ENCODE results near the gene NR1H3.

The NR1H3 gene

GRCh38 chr11:47229161-47229560, 28.6 kb upstream of the NR1H3 start:
- no peak for DNase-seq (ENCODE audit: low read depth in 1 of 2, low spot score in 1 of 2)
- TF ChIP-seq GABPA (IDR thresholded peaks at IDR 0.05; ENCODE audit: low read depth) (no peak), CTCF (IDR thresholded peaks at IDR 0.05; ENCODE audit: insufficient read depth, low read length) (no peak), SPI1 (IDR thresholded peaks at IDR 0.05; ENCODE audit: borderline replicate concordance, low read depth) (no peak), REST (IDR thresholded peaks at IDR 0.05; ENCODE audit: insufficient replicate concordance, low read depth) (no peak), POLR2AphosphoS5 (IDR thresholded peaks at IDR 0.05; ENCODE audit: low read depth) (no peak)
- Histone ChIP-seq H3K27me3 (ENCODE audit: insufficient read depth, poor library complexity, severe bottlenecking) (no peaks in the 10 kb centered on the region), H3K4me3 (replicated peaks; ENCODE audit: insufficient read depth, low read length) (no peak overlapping the region), H3K27ac (replicated peaks) (no peak overlapping the region)

GRCh38 chr11:47233051-47233450, 24.7 kb upstream of the NR1H3 start:
- DNase-seq (ENCODE audit: low read depth in 1 of 2, low spot score in 1 of 2) = no peak
- no peak for TF ChIP-seq REST (IDR thresholded peaks at IDR 0.05; ENCODE audit: insufficient replicate concordance, low read depth)
- no peak for TF ChIP-seq SPI1 (IDR thresholded peaks at IDR 0.05; ENCODE audit: borderline replicate concordance, low read depth)
- TF ChIP-seq CTCF (IDR thresholded peaks at IDR 0.05; ENCODE audit: insufficient read depth, low read length) = no peak
- TF ChIP-seq GABPA (IDR thresholded peaks at IDR 0.05; ENCODE audit: low read depth) = no peak
- no peak for TF ChIP-seq POLR2AphosphoS5 (IDR thresholded peaks at IDR 0.05; ENCODE audit: low read depth)
- no peaks in the 10 kb centered on the region for H3K27me3 ChIP-seq (ENCODE audit: insufficient read depth, poor library complexity, severe bottlenecking)
- no peak overlapping the region for H3K4me3 ChIP-seq (replicated peaks; ENCODE audit: insufficient read depth, low read length)
- H3K27ac ChIP-seq (replicated peaks) = no peak overlapping the region

- TF ChIP-seq POLR2AphosphoS5 (IDR thresholded peaks at IDR 0.05; ENCODE audit: low read depth) = no peak
- no peak for TF ChIP-seq REST (IDR thresholded peaks at IDR 0.05; ENCODE audit: insufficient replicate concordance, low read depth)
- no peak for TF ChIP-seq GABPA (IDR thresholded peaks at IDR 0.05; ENCODE audit: low read depth)
- no peak for TF ChIP-seq SPI1 (IDR thresholded peaks at IDR 0.05; ENCODE audit: borderline replicate concordance, low read depth)
- TF ChIP-seq CTCF (IDR thresholded peaks at IDR 0.05; ENCODE audit: insufficient read depth, low read length) = no peak
- DNase-seq (ENCODE audit: low read depth in 1 of 2, low spot score in 1 of 2) = peak in 1 of 2 experiments; percentile 21
- Histone ChIP-seq H3K27me3 (ENCODE audit: insufficient read depth, poor library complexity, severe bottlenecking) (no peaks in the 10 kb centered on the region), H3K27ac (replicated peaks) (no peak overlapping the region), H3K4me3 (replicated peaks; ENCODE audit: insufficient read depth, low read length) (no peak overlapping the region)
Measured at GRCh38 chr11:47233989-47234668, 23.7 kb upstream of the NR1H3 start.

Data from HL-60 (cell line).